HG02588 (cell line): ENCODE data around the gene ARHGAP5.
"Not testable (repeated sequence)": the region's sequence is repeated elsewhere in the genome, so short reads cannot be mapped to it uniquely, and the experiment has no call there.

Experiments
- ATAC-seq: cut with Tn5 transposase; IDR thresholded peaks from one replicate; pipeline ENCODE4 v1.9.1; 2021; ENCODE audit warnings: mild to moderate bottlenecking, moderate library complexity; ENCODE audit not compliant: unreplicated experiment

ARHGAP5 gene

GRCh38 chr14:32109676-32110547 is 32.8 kb downstream of the ARHGAP5 start:
- no peak for ATAC-seq

GRCh38 chr14:32110548-32110896 is 33.4 kb downstream of the ARHGAP5 start:
- no peak for ATAC-seq

GRCh38 chr14:32121536-32121935 is 44.4 kb downstream of the ARHGAP5 start:
- no peak for ATAC-seq

- no peak for ATAC-seq
These were observed 44.8 kb downstream of the ARHGAP5 start for GRCh38 chr14:32121948-32122347.

- not testable (repeated sequence) for ATAC-seq
These were observed 50.0 kb downstream of the ARHGAP5 start for GRCh38 chr14:32126899-32127730.

GRCh38 chr14:32127731-32128654 is 50.9 kb downstream of the ARHGAP5 start:
- ATAC-seq: not testable (repeated sequence)

GRCh38 chr14:32128703-32129102 is 51.6 kb downstream of the ARHGAP5 start:
- ATAC-seq: no peak

- ATAC-seq: no peak
These were observed 52.0 kb downstream of the ARHGAP5 start for GRCh38 chr14:32129124-32129523.

- not testable (repeated sequence) for ATAC-seq
These were observed 54.6 kb downstream of the ARHGAP5 start for GRCh38 chr14:32131689-32132088.

GRCh38 chr14:32134448-32135097 is 57.5 kb downstream of the ARHGAP5 start:
- ATAC-seq: no peak

- no peak for ATAC-seq
These were observed 59.1 kb downstream of the ARHGAP5 start for GRCh38 chr14:32136027-32136825.

GRCh38 chr14:32137313-32137712 is 60.2 kb downstream of the ARHGAP5 start:
- ATAC-seq: no peak

GRCh38 chr14:32137892-32138291 is 60.8 kb downstream of the ARHGAP5 start:
- ATAC-seq: no peak

GRCh38 chr14:32142341-32142740 is 65.2 kb downstream of the ARHGAP5 start:
- no peak for ATAC-seq

- ATAC-seq: no peak
These were observed 65.8 kb downstream of the ARHGAP5 start for GRCh38 chr14:32142754-32143437.

GRCh38 chr14:32150392-32150791 is 73.3 kb downstream of the ARHGAP5 start:
- no peak for ATAC-seq

GRCh38 chr14:32166029-32166428 is 88.9 kb downstream of the ARHGAP5 start:
- no peak for ATAC-seq

- no peak for ATAC-seq
These were observed 89.8 kb downstream of the ARHGAP5 start for GRCh38 chr14:32166924-32167323.

GRCh38 chr14:32167907-32168306 is 90.8 kb downstream of the ARHGAP5 start:
- no peak for ATAC-seq
